C4-2B (cell line): Measurements from ENCODE around the gene PDK2.

Experiments used
- ZFX ChIP-seq: fragments of 450-650 bp; IDR thresholded peaks from 2 replicates; pipeline ENCODE4 v1.6.1; 2017
- TF ChIP-seq, protein P1 (sequence below): fragments of 450-650 bp; conservative IDR thresholded peaks from 2 replicates; pipeline ENCODE4 v1.5.1; 2017; ENCODE audit warnings: mild to moderate bottlenecking

- TF ChIP-seq, protein P1, sequence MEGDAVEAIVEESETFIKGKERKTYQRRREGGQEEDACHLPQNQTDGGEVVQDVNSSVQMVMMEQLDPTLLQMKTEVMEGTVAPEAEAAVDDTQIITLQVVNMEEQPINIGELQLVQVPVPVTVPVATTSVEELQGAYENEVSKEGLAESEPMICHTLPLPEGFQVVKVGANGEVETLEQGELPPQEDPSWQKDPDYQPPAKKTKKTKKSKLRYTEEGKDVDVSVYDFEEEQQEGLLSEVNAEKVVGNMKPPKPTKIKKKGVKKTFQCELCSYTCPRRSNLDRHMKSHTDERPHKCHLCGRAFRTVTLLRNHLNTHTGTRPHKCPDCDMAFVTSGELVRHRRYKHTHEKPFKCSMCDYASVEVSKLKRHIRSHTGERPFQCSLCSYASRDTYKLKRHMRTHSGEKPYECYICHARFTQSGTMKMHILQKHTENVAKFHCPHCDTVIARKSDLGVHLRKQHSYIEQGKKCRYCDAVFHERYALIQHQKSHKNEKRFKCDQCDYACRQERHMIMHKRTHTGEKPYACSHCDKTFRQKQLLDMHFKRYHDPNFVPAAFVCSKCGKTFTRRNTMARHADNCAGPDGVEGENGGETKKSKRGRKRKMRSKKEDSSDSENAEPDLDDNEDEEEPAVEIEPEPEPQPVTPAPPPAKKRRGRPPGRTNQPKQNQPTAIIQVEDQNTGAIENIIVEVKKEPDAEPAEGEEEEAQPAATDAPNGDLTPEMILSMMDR = no peak
- no peak for TF ChIP-seq ZFX
Observed at GRCh38 chr17:50134206-50135110, 39.3 kb downstream of the PDK2 start.
